HuH-7 (cell line): ENCODE results near the gene UBXN2A.
"Not testable (repeated sequence)": the region's sequence is repeated elsewhere in the genome, so short reads cannot be mapped to it uniquely, and the experiment has no call there.

Experiments used
- DNase-seq: peaks from one replicate; pipeline ENCODE4 v3.0.0; 2011; ENCODE audit warnings: low spot score

The UBXN2A gene

GRCh38 chr2:24012521-24013188 is 72.4 kb downstream of the UBXN2A start:
- DNase-seq, result no peak

- not testable (repeated sequence) for DNase-seq
Observed at GRCh38 chr2:24014902-24015301, 74.6 kb downstream of the UBXN2A start.

DNA sequence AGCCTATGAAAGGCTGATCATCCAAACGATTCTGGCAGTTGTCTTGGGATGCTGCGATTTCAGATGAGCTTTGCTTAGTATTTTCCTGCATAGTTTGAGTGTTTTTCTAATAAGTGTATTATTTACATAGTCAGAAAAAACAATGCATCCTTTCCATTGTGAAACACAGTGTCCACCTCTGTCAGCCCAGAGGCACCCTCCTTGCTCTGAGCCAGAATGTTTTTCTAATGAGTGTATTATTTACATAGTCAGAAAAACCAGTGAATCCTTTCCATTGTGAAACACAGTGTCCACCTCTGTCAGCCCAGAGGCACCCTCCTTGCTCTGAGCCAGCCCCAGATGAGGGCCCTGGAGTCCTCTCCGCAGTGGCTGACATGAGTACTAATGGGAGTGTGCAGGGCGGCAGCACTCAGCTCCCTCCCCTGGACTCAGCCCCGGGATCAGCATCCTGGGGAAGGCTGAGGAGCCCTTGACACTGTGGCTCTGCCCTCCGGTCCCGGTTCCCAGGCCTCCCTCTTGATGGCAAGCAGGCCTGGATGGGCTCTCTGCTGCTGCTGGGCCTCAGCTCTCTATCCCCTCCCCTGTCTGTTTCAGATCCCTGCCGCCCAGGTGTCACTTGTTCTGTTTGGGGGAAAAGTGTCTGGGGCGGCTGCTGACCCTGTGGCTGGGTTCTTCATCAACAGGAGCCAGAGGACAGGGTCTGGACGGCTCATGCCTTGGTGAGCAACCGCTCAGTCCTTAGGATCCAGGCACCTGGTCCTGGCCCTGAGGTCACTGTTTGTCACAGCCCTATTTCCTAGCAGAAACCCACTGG is 75.5 kb downstream of the UBXN2A start:
- peak; percentile 55 for DNase-seq

- no peak for DNase-seq
Observed at GRCh38 chr2:24016376-24016761, 76.1 kb downstream of the UBXN2A start.

DNA sequence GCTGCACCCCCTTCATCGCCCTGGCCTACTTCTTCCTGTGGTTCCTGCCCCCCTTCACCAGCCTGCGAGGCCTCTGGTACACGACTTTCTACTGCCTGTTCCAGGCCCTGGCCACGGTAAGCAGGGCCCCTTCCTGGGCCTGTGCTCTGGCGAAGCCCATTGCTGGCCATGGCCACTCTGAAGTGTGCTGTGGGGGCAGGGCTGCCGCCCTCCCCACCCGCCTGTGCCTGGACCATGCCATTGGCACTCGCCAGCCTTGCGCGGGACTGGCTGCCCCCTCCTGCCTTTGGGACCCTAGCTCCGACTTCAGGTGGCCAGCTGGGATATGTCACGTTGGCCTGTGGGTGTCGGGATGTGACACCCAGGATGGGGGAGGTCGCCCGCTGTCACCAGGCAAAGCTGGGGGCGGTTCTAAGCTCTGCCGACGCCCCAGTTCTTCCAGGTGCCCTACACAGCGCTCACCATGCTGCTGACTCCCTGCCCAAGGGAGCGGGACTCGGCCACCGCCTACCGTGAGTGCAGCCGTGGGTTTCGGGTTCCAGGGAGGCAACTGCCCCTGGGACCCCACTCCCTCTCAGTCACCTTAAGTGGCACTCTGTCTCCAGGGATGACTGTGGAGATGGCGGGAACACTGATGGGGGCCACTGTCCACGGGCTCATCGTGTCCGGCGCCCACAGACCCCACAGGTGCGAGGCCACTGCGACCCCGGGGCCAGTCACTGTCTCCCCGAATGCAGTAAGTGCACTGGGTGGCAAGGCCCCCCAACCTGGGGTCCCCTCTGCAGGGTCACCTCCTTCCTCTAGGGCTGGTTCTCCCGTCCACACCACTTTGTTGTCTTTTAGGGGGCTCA is 76.8 kb downstream of the UBXN2A start:
- no peak for DNase-seq

DNA sequence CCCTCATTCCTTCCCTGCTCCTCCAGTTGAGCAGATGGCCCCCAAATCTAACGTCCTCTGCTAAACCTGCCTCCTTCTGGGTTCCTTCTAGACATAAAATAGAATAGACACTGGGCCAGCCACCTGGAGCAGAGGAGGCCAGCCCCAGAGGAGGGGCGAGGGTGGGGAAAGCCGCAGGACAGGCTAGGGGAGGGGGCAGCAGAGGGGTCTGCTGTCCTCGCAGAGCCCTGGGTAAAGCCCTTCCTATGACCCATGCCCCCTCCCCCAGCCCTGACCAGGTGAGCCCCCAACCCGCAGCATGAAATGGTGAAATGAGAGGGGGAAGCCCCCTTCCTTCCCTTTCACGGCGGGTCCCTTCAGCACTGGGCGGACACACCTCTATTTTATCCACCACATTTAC is 77.4 kb downstream of the UBXN2A start:
- DNase-seq, result no peak

GRCh38 chr2:24018241-24018640 is 78.0 kb downstream of the UBXN2A start:
- DNase-seq, result no peak

- no peak for DNase-seq
Observed at GRCh38 chr2:24019729-24020128, 79.5 kb downstream of the UBXN2A start.

DNA sequence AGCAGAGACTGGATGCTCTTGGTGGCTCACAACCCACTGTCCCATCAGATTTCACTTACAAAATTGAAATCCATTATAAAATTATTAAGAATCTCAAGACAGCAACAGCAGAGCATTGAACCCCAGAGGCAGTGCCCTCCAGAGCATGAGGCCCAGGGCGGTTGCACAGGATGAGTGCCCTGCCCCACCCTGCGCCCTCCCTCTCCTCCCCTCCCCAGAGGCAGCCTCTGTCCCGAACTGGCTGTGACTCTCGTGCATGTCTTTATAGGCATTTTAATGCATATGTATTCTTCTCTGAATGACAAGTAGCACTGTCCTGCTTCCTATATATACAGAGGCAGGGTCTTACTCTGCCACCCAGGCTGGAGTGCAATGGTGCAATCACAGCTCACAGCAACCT is 80.0 kb downstream of the UBXN2A start:
- DNase-seq, result no peak

DNA sequence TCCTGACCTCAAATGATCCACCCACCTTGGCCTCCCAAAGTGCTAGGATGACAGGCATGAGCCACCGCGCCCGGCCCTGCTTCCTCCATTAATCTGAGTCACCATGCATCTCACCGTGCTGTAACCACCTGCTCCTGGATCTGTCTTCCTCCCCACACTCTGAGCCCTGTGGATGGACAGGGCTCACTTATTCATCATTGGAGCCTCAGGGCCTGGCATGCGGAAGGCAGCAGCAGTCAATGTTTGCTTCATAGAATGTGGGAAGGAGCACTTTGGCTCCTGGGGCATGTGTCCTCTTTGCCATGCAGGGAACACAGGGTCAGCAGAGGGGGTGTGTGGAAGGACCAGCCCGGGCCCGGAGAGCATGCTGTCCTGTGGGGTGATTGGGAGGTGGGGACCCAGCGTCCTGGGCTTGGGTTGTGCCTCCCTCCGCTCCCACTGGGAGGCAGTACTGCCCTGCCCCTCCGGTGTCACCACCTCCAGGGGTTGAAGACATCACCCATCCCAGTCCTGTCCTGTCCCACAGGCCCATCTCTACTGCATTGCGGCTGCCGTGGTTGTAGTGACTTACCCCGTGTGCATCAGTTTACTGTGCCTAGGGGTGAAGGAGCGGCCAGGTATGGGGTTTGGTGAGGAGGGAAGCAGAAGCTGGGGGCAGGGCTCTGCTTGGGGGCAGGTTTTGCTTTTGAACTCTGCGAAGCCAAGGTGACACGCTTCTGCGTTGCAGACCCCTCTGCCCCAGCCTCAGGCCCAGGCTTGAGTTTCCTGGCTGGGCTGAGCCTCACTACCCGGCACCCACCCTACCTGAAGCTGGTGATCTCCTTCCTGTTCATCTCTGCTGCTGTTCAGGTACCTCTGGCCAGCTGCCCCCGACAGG is 81.1 kb downstream of the UBXN2A start:
- peak; percentile 84 for DNase-seq

- DNase-seq, result no peak
Observed at GRCh38 chr2:24022324-24022974, 82.2 kb downstream of the UBXN2A start.

DNA sequence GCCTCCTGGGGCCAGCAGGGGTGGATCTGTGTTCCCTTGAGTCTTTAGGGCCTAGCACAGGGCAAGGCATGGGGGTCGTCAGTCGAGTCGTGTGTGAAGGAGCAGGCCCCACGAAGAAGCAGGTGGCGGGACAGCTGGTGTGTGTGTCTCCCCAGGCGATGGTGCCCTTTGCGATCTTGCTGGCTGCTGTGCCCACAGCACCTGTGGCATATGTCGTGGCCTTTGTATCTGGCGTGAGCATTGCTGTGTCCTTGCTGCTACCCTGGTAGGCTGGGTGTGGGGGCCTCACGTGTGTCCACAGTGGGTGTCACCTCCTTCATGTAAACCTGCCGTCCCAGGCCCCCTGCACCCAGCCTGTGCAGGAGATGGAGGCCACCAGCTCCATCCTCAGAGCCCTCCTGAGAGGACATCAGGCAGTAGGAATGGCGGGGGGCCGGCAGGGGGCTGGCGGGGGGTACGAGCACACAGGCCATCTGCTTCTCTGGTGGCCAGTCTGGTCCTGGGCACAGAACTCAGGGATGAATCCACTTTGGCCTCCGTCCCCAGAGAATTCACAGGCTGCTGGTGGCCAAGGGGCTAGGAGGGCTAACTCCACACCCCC is 82.8 kb downstream of the UBXN2A start:
- DNase-seq, result no peak

DNA sequence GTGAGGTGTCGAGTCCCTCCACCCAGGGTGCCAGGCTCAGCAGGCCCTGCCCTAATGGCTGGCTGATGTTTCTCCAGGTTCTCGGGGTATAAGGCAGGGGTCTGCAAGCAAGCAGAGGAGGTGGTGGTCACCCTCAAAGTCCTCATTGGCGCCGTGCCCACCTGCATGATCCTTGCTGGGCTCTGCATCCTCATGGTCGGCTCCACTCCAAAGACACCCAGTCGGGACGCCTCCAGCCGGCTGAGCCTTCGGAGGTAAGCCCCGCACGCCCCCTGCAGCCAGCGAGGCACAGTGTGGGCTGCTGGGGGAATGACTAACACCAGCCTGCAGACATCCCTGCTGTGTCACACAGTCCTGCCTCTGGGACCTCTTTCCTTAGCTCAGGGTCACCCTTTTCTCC is 83.8 kb downstream of the UBXN2A start:
- no peak for DNase-seq

GRCh38 chr2:24024996-24025663 is 84.9 kb downstream of the UBXN2A start:
- DNase-seq, result no peak

GRCh38 chr2:24026233-24026632 is 86.0 kb downstream of the UBXN2A start:
- no peak for DNase-seq

DNA sequence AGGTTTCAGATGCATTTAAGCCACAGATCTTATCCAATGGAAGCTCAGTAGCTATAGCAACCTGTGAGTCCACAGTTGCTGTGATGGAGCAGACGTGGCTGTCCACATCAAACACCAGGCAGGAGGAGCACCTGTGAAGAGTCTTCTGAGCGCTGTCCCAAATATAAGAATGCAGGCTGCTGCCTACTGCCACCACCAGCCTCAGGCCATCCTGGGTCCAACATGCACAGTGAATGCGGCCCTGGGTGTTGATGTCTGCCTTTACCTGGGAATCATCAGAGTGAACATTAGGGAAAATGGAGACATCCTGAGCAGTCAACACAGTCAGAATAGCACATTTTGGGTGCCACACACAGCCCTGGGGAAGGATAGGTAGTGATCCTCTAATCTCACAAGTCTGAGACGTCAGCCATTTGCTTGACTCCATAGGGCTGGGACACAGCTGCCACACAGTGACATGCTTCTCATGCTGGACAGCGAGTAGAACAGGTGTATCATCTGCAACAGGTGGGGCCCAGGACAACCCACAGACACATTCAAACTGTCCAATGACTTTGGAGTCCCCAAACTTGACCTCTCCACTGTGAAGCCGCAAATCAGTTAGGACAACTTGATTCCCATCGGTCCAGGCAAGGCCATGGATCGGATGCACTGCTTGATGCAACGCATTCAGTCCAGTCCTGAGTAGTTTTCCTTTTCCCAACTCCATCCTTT is 98.7 kb downstream of the UBXN2A start:
- no peak for DNase-seq

DNA sequence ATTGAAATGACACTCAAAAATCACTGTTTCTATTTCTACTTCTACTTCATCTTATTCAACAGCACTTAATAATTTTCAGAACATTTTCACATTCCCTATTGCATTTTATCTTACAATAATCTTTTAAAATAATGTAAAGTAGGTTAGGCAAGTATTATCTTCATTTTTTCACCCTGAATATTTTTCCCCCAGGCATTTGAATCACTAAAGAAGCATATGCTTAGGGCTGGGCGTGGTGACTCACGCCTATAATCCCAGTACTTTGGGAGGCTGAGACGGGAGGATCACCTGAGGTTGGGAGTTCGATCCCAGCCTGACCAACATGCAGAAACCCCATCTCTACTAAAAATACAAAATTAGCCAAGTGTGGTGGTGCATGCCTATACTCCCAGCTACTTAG is 100.2 kb downstream of the UBXN2A start:
- no peak for DNase-seq

DNA sequence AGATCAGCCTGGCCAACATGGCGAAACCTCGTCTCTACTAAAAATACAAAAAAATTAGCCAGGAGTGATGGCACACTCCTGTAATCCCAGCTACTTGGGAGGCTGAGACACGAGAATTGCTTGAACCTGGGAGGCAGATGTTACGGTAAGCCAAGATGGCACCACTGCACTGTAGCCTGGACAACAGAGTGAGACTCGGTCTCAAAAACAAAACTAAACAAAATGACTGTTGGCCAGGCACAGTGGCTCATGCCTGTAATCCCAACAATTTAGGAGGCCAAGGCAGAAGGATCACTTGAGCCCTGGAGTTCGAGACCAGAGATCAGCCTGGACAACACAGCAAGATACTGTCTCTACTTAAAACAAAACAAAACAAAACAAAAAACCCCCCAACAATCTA is 102.9 kb downstream of the UBXN2A start:
- DNase-seq, result not testable (repeated sequence)
